GM12878 (cell line): Measurements from ENCODE around the gene NCMAP. TPM values are rescaled to one million over a fixed set of nuclear protein-coding genes. Genes with fewer than 3 reads are reported as not detected.

ENCODE experiments used
- ATAC-seq: fragments of 200-7000 bp; cut with Tn5 transposase; 3 replicates; pipeline ENCODE4 v1.9.1; 2020; ENCODE audit warnings: mild to moderate bottlenecking, moderate library complexity
- BruUV-seq: library from RNA; stranded (reverse); fragments of 400-500 nt; replicated peaks from 2 replicates; lab custom pipeline; 2021; lab: Mats Ljungman, UMichigan
- CTCF ChIA-PET: fragments of 300-600 bp; sonication (Branson Sonifier 250); formaldehyde crosslinking; extraction: SDS; loops from one replicate; lab custom pipeline; 2021; ENCODE audit warnings: inconsistent platforms; lab: Yijun Ruan, JAX
- POLR2A ChIA-PET: fragments of 350-600 bp; formaldehyde crosslinking; extraction: SDS; loops from one replicate; lab custom pipeline; 2021; ENCODE audit warnings: inconsistent platforms; lab: Charles Lee
- RAD21 ChIA-PET: fragments of 300-600 bp; sonication (Branson Sonifier 250); formaldehyde crosslinking; loops from one replicate; lab custom pipeline; 2023; ENCODE audit warnings: antibody characterized with exemption; ENCODE audit not compliant: unreplicated experiment; lab: Charles Lee
- SMC1A ChIA-PET: fragments of 300-600 bp; sonication (Branson Sonifier 250); formaldehyde crosslinking; loops from one replicate; lab custom pipeline; 2023; ENCODE audit not compliant: unreplicated experiment, uncharacterized antibody; lab: Charles Lee
- DNase-seq: peaks from one replicate; pipeline ENCODE4 v3.0.0-alpha.2; 2011; ENCODE audit warnings: low read depth, low spot score
- FAIRE-seq: peaks from 3 replicates; lab custom pipeline; 2011; peaks lifted over from hg19 to GRCh38; lab: Jason Lieb, UNC
- H2AFZ ChIP-seq: 2 replicates; pipeline ENCODE4 v1.6.0; 2011; ENCODE audit warnings: low read depth, low read length, control low read depth; ENCODE audit not compliant: control insufficient read depth
- H3K27ac ChIP-seq: 2 replicates; pipeline ENCODE4 v1.5.1; 2011; ENCODE audit warnings: control low read depth; ENCODE audit not compliant: control insufficient read depth, insufficient read depth
- H3K27me3 ChIP-seq, 2 experiments: replicated peaks in 1 of 2; 2 replicates each; pipeline versions ENCODE4 v1.6.0 to v1.6.1; 2011; ENCODE audit warnings: low read length in 1 of 2; ENCODE audit not compliant: control insufficient read depth in 2 of 2, insufficient read depth in 2 of 2
- H3K36me3 ChIP-seq, 2 experiments: 2 replicates each; pipeline ENCODE4 v1.5.1; 2011; ENCODE audit warnings: low read length in 1 of 2; ENCODE audit not compliant: control insufficient read depth in 2 of 2, insufficient read depth in 2 of 2
- H3K4me1 ChIP-seq: 2 replicates; pipeline ENCODE4 v1.6.1; 2011; ENCODE audit warnings: mild to moderate bottlenecking, low read length, moderate library complexity, mixed read lengths; ENCODE audit not compliant: control insufficient read depth, insufficient read depth
- H3K4me2 ChIP-seq: 2 replicates; pipeline ENCODE4 v1.6.0; 2011; ENCODE audit warnings: control low read depth; ENCODE audit not compliant: control insufficient read depth, insufficient read depth
- H3K4me3 ChIP-seq: fragments of 200-600 bp; sonication (generic); 2 replicates; pipeline ENCODE4 v1.5.1; 2016
- H3K79me2 ChIP-seq: 2 replicates; pipeline ENCODE4 v1.6.0; 2011; ENCODE audit warnings: low read length; ENCODE audit not compliant: control insufficient read depth, insufficient read depth
- H3K9ac ChIP-seq: 2 replicates; pipeline ENCODE4 v1.8.0; 2011; ENCODE audit warnings: low read length, control low read depth, mixed read lengths; ENCODE audit not compliant: control insufficient read depth, insufficient read depth
- H3K9me3 ChIP-seq: replicated peaks from 3 replicates; pipeline ENCODE4 v1.5.1; 2011; ENCODE audit warnings: mild to moderate bottlenecking, low read length; ENCODE audit not compliant: control insufficient read depth, insufficient read depth
- H4K20me1 ChIP-seq: 2 replicates; pipeline ENCODE4 v1.6.0; 2011; ENCODE audit not compliant: control insufficient read depth, insufficient read depth
- CREM ChIP-seq: IDR thresholded peaks from 2 replicates; pipeline ENCODE4 v1.6.1; 2014; ENCODE audit warnings: antibody characterized with exemption, low read depth
- CUX1 ChIP-seq: IDR thresholded peaks from 2 replicates; pipeline ENCODE4 v1.6.1; 2012; ENCODE audit warnings: improper control_type of control experiment, low read depth, low read length; ENCODE audit not compliant: insufficient replicate concordance
- GATAD2B ChIP-seq: fragments of 450-650 bp; conservative IDR thresholded peaks from 2 replicates; pipeline ENCODE4 v1.6.1; 2017; ENCODE audit warnings: low read depth, mild to moderate bottlenecking, moderate library complexity
- IKZF2 ChIP-seq, 2 experiments: fragments of 450-650 bp; IDR thresholded peaks; 2 replicates each; pipeline ENCODE4 v1.6.1; 2017; ENCODE audit warnings: mild to moderate bottlenecking in 2 of 2, moderate library complexity in 2 of 2
- POLR2AphosphoS5 ChIP-seq: IDR thresholded peaks from 2 replicates; pipeline ENCODE4 v1.6.1; 2011; ENCODE audit warnings: mild to moderate bottlenecking, low read length, inconsistent platforms
- POU2F2 ChIP-seq: IDR thresholded peaks from 3 replicates; pipeline ENCODE4 v1.6.1; 2011; ENCODE audit warnings: low read depth, mild to moderate bottlenecking, low read length, borderline replicate concordance
- RAD51 ChIP-seq: fragments of 450-650 bp; IDR thresholded peaks from 2 replicates; pipeline ENCODE4 v1.6.1; 2016; ENCODE audit warnings: moderate library complexity, mild to moderate bottlenecking, inconsistent platforms
- RELA ChIP-seq: fragments of 450-650 bp; IDR thresholded peaks from 2 replicates; pipeline ENCODE4 v1.8.0; 2014; ENCODE audit warnings: borderline replicate concordance; ENCODE audit not compliant: partially characterized antibody
- SREBF2 ChIP-seq: IDR thresholded peaks from 2 replicates; pipeline ENCODE4 v1.6.1; 2012; ENCODE audit warnings: mild to moderate bottlenecking, low read length
- STAT3 ChIP-seq: IDR thresholded peaks from 2 replicates; pipeline ENCODE4 v1.6.1; 2011; ENCODE audit warnings: low read depth, low read length, improper control_type of control experiment
- USF1 ChIP-seq: IDR thresholded peaks from 2 replicates; pipeline ENCODE4 v1.6.1; 2011; ENCODE audit warnings: borderline replicate concordance, low read depth, mild to moderate bottlenecking, moderate library complexity, mixed read lengths, low read length; ENCODE audit not compliant: insufficient read depth; ENCODE audit errors: extremely low read length
- YBX1 ChIP-seq: fragments of 450-650 bp; IDR thresholded peaks from 2 replicates; pipeline ENCODE4 v1.6.1; 2016; ENCODE audit warnings: antibody characterized with exemption
- in situ Hi-C: fragments of 300-500 bp; cut with MboI; formaldehyde crosslinking; loops from 9 replicates; pipeline ENCODE4 v1.14.3; 2018; ENCODE audit warnings: mixed read lengths
- intact Hi-C: fragments of 100-400 bp; cut with micrococcal nuclease; formaldehyde crosslinking; loops from one replicate; pipeline ENCODE4 v1.14.2; 2022; ENCODE audit not compliant: unreplicated experiment
- polyA plus RNA-seq, 11 experiments: library from polyadenylated mRNA; depleted of rRNA in 4 of 11; unstranded in 6 of 11; stranded (reverse) in 5 of 11; fragments of >200 nt; fragmentation: Nextera tagmentation in 4 of 11; fragmentation: Illumina TruSeq in 1 of 11; extraction: Ambion mirVana in 4 of 11; extraction: Trizol in 1 of 11; gene quantifications; 1 replicate in 1 of 11; 2 replicates in 10 of 11; pipeline versions ENCODE4 v1.2.1 to v1.2.3, GENCODE V29; 2011 to 2016; ENCODE audit warnings: inconsistent platforms in 2 of 11, missing spikeins in 2 of 11, low read depth in 1 of 11
- total RNA-seq, 4 experiments: library from RNA; depleted of rRNA in 3 of 4; stranded (reverse); fragments of >200 nt in 3 of 4; fragmentation: Illumina TruSeq in 1 of 4; extraction: Trizol in 1 of 4; gene quantifications; 2 replicates each; pipeline versions ENCODE4 v1.2.1 to v1.2.3, GENCODE V29; 2013 to 2021
- TF ChIP-seq, protein P1 (sequence below): fragments of 450-650 bp; formaldehyde crosslinking; IDR thresholded peaks from 2 replicates; pipeline ENCODE4 v1.4.0; 2020; ENCODE audit warnings: mild to moderate bottlenecking, moderate library complexity

The NCMAP gene
- total and polyA plus RNA-seq, 10 of the 15 experiments (the other 5 are each of a cell fraction or from before 2014, with no cell fraction given): not detected

DNA sequence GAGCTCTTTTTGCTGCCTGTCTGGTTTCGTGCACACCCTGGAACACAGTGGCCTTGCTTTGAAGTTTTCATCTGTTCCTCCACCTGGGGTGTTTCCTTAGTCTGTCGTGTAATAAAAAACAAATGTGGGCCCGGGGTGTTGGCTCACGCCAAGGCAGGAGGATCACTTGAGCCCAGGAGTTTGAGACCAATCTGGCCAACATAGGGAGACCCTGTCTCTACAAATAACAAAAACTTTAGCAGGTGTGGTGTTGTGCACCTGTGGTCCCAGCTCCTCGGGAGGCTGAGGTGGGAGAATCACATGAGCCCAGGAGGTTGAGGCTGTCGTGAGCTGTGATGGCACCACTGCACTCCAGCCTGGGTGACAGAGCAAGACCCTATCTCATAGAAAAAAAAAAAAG is 4.5 kb downstream of the NCMAP start (continued):
- TF ChIP-seq, protein P1, sequence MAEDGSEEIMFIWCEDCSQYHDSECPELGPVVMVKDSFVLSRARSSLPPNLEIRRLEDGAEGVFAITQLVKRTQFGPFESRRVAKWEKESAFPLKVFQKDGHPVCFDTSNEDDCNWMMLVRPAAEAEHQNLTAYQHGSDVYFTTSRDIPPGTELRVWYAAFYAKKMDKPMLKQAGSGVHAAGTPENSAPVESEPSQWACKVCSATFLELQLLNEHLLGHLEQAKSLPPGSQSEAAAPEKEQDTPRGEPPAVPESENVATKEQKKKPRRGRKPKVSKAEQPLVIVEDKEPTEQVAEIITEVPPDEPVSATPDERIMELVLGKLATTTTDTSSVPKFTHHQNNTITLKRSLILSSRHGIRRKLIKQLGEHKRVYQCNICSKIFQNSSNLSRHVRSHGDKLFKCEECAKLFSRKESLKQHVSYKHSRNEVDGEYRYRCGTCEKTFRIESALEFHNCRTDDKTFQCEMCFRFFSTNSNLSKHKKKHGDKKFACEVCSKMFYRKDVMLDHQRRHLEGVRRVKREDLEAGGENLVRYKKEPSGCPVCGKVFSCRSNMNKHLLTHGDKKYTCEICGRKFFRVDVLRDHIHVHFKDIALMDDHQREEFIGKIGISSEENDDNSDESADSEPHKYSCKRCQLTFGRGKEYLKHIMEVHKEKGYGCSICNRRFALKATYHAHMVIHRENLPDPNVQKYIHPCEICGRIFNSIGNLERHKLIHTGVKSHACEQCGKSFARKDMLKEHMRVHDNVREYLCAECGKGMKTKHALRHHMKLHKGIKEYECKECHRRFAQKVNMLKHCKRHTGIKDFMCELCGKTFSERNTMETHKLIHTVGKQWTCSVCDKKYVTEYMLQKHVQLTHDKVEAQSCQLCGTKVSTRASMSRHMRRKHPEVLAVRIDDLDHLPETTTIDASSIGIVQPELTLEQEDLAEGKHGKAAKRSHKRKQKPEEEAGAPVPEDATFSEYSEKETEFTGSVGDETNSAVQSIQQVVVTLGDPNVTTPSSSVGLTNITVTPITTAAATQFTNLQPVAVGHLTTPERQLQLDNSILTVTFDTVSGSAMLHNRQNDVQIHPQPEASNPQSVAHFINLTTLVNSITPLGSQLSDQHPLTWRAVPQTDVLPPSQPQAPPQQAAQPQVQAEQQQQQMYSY (CRISPR knock-in tag): no peak
- TF ChIP-seq IKZF2 (IDR thresholded peaks at IDR 0.05) (no peak), GATAD2B (no peak)

DNA sequence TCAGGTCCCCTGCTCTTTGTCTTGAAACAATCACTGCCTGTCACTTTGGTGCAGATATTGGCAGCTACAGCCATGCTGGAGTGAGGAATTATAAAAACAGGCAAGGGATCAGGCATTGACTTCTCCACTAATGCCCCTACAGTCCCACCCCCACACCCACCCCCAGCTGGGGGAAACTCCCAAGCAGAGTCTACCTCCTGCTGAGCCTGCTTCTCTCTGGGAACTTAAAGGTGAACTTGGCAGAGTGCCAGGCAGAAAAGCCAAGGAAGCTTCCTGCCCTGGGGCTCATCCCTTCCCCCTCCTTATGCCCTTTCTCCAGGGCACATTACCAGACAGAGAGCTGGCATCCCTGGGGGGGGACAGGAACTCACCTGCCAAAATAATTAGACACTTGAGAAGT is 6.7 kb downstream of the NCMAP start:
- SMC1A ChIA-PET: no interaction called here
- no TSS peak for BruUV-seq
- POLR2A ChIA-PET: interaction anchor here (0.7 kb wide), 1 partner anchor 338 kb away, joined by 4 read pairs; no protein-coding TSS in a partner anchor
- ATAC-seq: no peak
- no peak for DNase-seq
- Histone ChIP-seq H3K36me3 (no peaks in the 10 kb centered on the region), H3K27ac (no peak overlapping the region), H2AFZ (no peak overlapping the region), H3K4me3 (no peak overlapping the region), H3K79me2 (no peaks in the 10 kb centered on the region), H3K4me2 (no peak overlapping the region), H3K9ac (no peak overlapping the region), H4K20me1 (no peaks in the 10 kb centered on the region), H3K27me3 (peaks cover 0 to 6% of the 10 kb centered on the region in 2 experiments; a peak in 2 of 4 replicates), H3K4me1 (no peaks in the 10 kb centered on the region), H3K9me3 (no peaks in the 10 kb centered on the region)
- FAIRE-seq: no peak
- in situ Hi-C loops: no loop called here
- CTCF ChIA-PET: interaction anchor here (1.2 kb wide), 1 partner anchor 24 kb away, joined by 3 read pairs; no protein-coding TSS in a partner anchor
- intact Hi-C loops: no loop called here
- RAD21 ChIA-PET: no interaction called here
- TF ChIP-seq USF1 (no peak), RAD51 (no peak), YBX1 (no peak), CUX1 (no peak), SREBF2 (no peak), POU2F2 (no peak), CREM (no peak), STAT3 (no peak), RELA (no peak), POLR2AphosphoS5 (no peak)
